GM21619 (cell line): Measurements from ENCODE around the gene MVB12B.

Experiments
- ATAC-seq: cut with Tn5 transposase; IDR thresholded peaks from one replicate; pipeline ENCODE4 v1.9.1; 2021; ENCODE audit not compliant: unreplicated experiment

The MVB12B gene

GRCh38 chr9:126423142-126423915 is 96.7 kb downstream of the MVB12B start:
- ATAC-seq, result no peak

- no peak for ATAC-seq
These were observed 97.2 kb downstream of the MVB12B start for GRCh38 chr9:126423916-126424185.

GRCh38 chr9:126424511-126424910 is 97.9 kb downstream of the MVB12B start:
- ATAC-seq, result no peak

GRCh38 chr9:126428534-126429175 is 102.0 kb downstream of the MVB12B start:
- ATAC-seq, result no peak

- no peak for ATAC-seq
These were observed 102.6 kb downstream of the MVB12B start for GRCh38 chr9:126429190-126429589.

GRCh38 chr9:126430124-126430523 is 103.5 kb downstream of the MVB12B start:
- no peak for ATAC-seq

- ATAC-seq, result no peak
These were observed 104.6 kb downstream of the MVB12B start for GRCh38 chr9:126431077-126431742.

GRCh38 chr9:126432659-126433058 is 106.0 kb downstream of the MVB12B start:
- no peak for ATAC-seq

- no peak for ATAC-seq
These were observed 108.5 kb downstream of the MVB12B start for GRCh38 chr9:126435105-126435504.

GRCh38 chr9:126435626-126436025 is 109.0 kb downstream of the MVB12B start:
- no peak for ATAC-seq

GRCh38 chr9:126436545-126437267 is 110.1 kb downstream of the MVB12B start:
- no peak for ATAC-seq

GRCh38 chr9:126437268-126437666 is 110.6 kb downstream of the MVB12B start:
- ATAC-seq, result no peak

- ATAC-seq, result no peak
These were observed 111.1 kb downstream of the MVB12B start for GRCh38 chr9:126437701-126438100.

GRCh38 chr9:126438741-126439401 is 112.2 kb downstream of the MVB12B start:
- ATAC-seq, result no peak

GRCh38 chr9:126439402-126439765 is 112.8 kb downstream of the MVB12B start:
- ATAC-seq, result no peak

GRCh38 chr9:126439883-126440653 is 113.4 kb downstream of the MVB12B start:
- no peak for ATAC-seq

- no peak for ATAC-seq
These were observed 114.3 kb downstream of the MVB12B start for GRCh38 chr9:126440940-126441339.

- no peak for ATAC-seq
These were observed 116.0 kb downstream of the MVB12B start for GRCh38 chr9:126442636-126443035.

- ATAC-seq, result no peak
These were observed 116.5 kb downstream of the MVB12B start for GRCh38 chr9:126443144-126443543.

- no peak for ATAC-seq
These were observed 121.5 kb downstream of the MVB12B start for GRCh38 chr9:126448136-126448535.
